Smooth muscle cell (in vitro differentiated cells): ENCODE data around the gene RADX. TPM values are rescaled to one million over a fixed set of nuclear protein-coding genes. Genes with fewer than 3 reads are reported as not detected.

Source experiments
- DNase-seq: peaks from one replicate; lab custom pipeline; 2025; ENCODE audit not compliant: unreplicated experiment; lab: John Stamatoyannopoulos, UW
- H2AFZ ChIP-seq: fragments of 200-600 bp; sonication (generic); 2 replicates; pipeline ENCODE4 v1.6.0; 2016; ENCODE audit warnings: antibody characterized with exemption, low read depth, mild to moderate bottlenecking
- H3F3A ChIP-seq: fragments of 200-600 bp; sonication (generic); 2 replicates; pipeline ENCODE4 v1.6.0; 2017; ENCODE audit warnings: antibody characterized with exemption, low read depth
- H3K27ac ChIP-seq: fragments of 200-600 bp; sonication (generic); 2 replicates; pipeline ENCODE4 v1.5.1; 2016; ENCODE audit warnings: low read depth, mild to moderate bottlenecking
- H3K27me3 ChIP-seq: fragments of 200-600 bp; sonication (generic); 2 replicates; pipeline ENCODE4 v1.6.1; 2016; ENCODE audit warnings: low read depth, mild to moderate bottlenecking
- H3K36me3 ChIP-seq: fragments of 200-600 bp; sonication (generic); 2 replicates; pipeline ENCODE4 v1.5.1; 2016; ENCODE audit warnings: low read depth
- H3K4me1 ChIP-seq: fragments of 200-600 bp; sonication (generic); 2 replicates; pipeline ENCODE4 v1.5.1; 2016; ENCODE audit warnings: low read depth
- H3K4me2 ChIP-seq: fragments of 200-600 bp; sonication (generic); 2 replicates; pipeline ENCODE4 v1.6.0; 2016; ENCODE audit warnings: mild to moderate bottlenecking
- H3K4me3 ChIP-seq: fragments of 200-600 bp; sonication (generic); 2 replicates; pipeline ENCODE4 v1.5.1; 2016; ENCODE audit warnings: mild to moderate bottlenecking
- H3K79me2 ChIP-seq: fragments of 200-600 bp; sonication (generic); 2 replicates; pipeline ENCODE4 v1.6.0; 2016; ENCODE audit warnings: low read depth, mild to moderate bottlenecking
- H3K9ac ChIP-seq: fragments of 200-600 bp; sonication (generic); 2 replicates; pipeline ENCODE4 v1.6.0; 2016; ENCODE audit warnings: low read depth
- H3K9me3 ChIP-seq: fragments of 200-600 bp; sonication (generic); replicated peaks from 2 replicates; pipeline ENCODE4 v1.5.1; 2016; ENCODE audit warnings: low read depth
- H4K20me1 ChIP-seq: fragments of 200-600 bp; sonication (generic); 2 replicates; pipeline ENCODE4 v1.6.0; 2016; ENCODE audit warnings: low read depth
- WGBS: methylation state at CpG from one replicate; pipeline ENCODE4 v1.1.7; 2016; ENCODE audit warnings: low lambda C conversion rate; 5-methylcytosine and 5-hydroxymethylcytosine counted together
- polyA plus RNA-seq: library from polyadenylated mRNA; unstranded; fragments of >200 nt; fragmentation: Nextera tagmentation; extraction: Ambion mirVana; gene quantifications from 2 replicates; pipeline ENCODE4 v1.2.1, GENCODE V29; 2016
- total RNA-seq: library from RNA; depleted of rRNA; stranded (reverse); fragments of >200 nt; gene quantifications from 2 replicates; pipeline ENCODE4 v1.2.3, GENCODE V29; 2014
- TF ChIP-seq, protein P1 (sequence below): fragments of 200-600 bp; sonication (generic); IDR thresholded peaks from 2 replicates; pipeline ENCODE4 v1.5.1; 2017; ENCODE audit warnings: borderline replicate concordance, mild to moderate bottlenecking, antibody characterized with exemption; ENCODE audit not compliant: insufficient read depth, poor library complexity, severe bottlenecking

Gene RADX, protein sequence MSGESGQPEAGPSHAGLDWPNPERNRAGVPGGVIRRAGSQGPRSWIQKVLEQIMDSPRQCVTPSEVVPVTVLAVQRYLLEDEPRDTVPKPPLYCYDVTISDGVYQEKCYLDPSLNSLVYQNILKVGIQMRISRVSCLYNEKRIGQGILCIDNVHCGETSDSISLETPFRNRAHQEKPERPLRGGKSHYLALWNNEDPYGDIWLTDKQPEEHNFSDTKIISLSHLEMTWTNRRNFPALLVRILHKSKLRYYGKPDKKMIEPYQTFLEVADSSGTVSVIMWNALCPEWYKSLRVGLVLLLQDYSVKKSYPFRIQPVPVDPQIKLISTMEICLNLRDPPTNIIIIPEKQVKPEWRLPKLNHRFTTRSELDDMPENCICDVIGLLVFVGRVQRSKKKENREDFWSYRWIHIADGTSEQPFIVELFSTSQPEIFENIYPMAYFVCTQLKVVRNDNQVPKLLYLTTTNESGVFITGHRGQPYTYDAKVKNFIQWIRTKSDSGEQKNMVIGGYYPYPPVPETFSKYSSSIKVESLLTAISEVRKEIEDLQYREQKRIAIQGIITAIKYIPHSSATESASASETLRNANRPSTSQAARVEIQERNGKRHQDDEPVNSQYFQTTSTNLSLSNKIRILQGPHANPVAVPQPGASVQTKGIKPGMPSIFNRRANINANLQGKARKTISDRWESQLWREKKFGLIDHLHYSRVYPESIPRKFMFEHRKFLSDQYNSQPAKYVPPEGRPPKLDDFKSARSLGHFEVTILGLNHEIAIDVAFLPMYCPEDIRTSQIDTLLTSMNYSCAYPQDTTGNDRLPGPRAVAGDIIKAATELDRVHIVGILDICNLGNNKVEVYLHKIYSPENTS
- total RNA-seq (3.0 and 7.2 TPM in 2 replicates), polyA plus RNA-seq (0.89 and 1.3 TPM in 2 replicates)

DNA sequence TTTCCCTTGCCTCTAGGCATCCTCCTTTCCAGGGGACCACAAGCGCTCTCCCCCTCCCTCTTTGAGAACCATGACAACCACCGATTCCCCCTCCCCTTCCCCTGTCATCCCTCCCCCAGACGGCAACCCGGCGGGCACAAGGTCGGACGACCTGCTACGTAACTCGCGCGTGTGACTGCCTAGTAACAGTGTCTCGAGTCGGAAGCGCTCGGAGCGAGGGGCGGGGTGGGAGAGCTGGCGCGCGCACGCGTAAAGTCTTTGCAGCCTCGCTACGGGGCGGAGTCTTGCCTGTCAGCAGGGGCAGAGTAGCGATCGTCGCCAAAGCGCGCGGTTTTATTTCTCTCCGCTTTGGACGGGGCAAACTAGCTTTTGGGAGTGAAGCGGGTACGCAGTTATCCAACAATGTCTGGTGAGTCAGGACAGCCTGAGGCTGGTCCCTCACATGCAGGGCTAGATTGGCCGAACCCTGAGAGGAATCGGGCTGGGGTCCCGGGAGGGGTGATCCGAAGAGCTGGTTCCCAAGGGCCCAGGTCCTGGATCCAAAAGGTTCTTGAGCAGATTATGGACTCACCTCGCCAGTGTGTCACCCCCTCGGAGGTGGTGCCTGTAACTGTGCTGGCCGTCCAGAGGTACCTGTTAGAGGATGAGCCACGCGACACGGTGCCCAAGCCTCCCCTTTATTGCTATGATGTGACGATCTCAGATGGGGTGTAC lies at the start of gene RADX:
Gene RADX, plus strand, starts transcription at position 300 of the 714 bp plus-strand sequence. Its CDS starts 103 bp downstream, at position 403.
- no peaks in the 10 kb centered on the region for H3F3A ChIP-seq
- peak within 1 kb of the TSS; percentile 81 for H2AFZ ChIP-seq
- H3K4me3 ChIP-seq, result peak within 1 kb of the TSS; percentile 58
- H3K9ac ChIP-seq, result peak within 1 kb of the TSS; percentile 51
- no peaks in the 10 kb centered on the region for H3K4me1 ChIP-seq
- no peak within 1 kb of the TSS for H3K27ac ChIP-seq
- H3K9me3 ChIP-seq, result no peaks in the 10 kb centered on the region
- no peaks in the 10 kb centered on the region for H3K79me2 ChIP-seq
- DNase-seq, result peak; percentile 27
- TF ChIP-seq, protein P1, sequence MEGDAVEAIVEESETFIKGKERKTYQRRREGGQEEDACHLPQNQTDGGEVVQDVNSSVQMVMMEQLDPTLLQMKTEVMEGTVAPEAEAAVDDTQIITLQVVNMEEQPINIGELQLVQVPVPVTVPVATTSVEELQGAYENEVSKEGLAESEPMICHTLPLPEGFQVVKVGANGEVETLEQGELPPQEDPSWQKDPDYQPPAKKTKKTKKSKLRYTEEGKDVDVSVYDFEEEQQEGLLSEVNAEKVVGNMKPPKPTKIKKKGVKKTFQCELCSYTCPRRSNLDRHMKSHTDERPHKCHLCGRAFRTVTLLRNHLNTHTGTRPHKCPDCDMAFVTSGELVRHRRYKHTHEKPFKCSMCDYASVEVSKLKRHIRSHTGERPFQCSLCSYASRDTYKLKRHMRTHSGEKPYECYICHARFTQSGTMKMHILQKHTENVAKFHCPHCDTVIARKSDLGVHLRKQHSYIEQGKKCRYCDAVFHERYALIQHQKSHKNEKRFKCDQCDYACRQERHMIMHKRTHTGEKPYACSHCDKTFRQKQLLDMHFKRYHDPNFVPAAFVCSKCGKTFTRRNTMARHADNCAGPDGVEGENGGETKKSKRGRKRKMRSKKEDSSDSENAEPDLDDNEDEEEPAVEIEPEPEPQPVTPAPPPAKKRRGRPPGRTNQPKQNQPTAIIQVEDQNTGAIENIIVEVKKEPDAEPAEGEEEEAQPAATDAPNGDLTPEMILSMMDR, result no peak
- no peaks in the 10 kb centered on the region for H3K36me3 ChIP-seq
- H3K4me2 ChIP-seq, result peak within 1 kb of the TSS; percentile 84
- 29% methylated on average over 42 of the region's 46 CpGs for WGBS
- peaks cover 4% of the 10 kb centered on the region for H3K27me3 ChIP-seq
- no peaks in the 10 kb centered on the region for H4K20me1 ChIP-seq

DNA sequence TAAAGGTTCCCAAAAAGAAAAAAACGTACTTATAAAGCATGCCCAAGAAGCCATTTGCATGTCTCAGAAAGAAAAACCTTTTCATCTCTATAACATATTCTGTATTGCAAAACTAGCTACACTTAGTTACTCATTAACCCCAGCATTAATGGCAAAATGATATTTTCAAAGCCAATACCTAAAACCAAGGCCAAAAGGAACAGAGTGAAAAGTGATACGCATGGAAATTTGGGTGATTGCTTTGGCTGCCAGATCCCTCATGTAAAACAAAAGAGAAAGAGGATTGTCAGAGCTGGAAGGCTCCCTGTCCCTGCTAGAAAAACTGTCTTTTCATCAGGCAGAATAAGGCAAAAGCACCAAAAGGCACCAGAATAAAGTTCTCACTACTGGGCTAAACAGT lies 46.8 kb upstream of the RADX start:
- no peaks in the 10 kb centered on the region for H3K27me3 ChIP-seq
- no peak for DNase-seq
- H3K79me2 ChIP-seq, result no peaks in the 10 kb centered on the region
- no peak overlapping the region for H3K4me2 ChIP-seq
- peaks cover 3% of the 10 kb centered on the region for H3K9me3 ChIP-seq
- no peaks in the 10 kb centered on the region for H3K36me3 ChIP-seq
- H3K27ac ChIP-seq, result no peak overlapping the region
- no peaks in the 10 kb centered on the region for H3K4me1 ChIP-seq
- H3K4me3 ChIP-seq, result no peak overlapping the region
- TF ChIP-seq, protein P1, result no peak
- no peak overlapping the region for H2AFZ ChIP-seq
- no peak overlapping the region for H3K9ac ChIP-seq
- H4K20me1 ChIP-seq, result no peaks in the 10 kb centered on the region
- H3F3A ChIP-seq, result no peaks in the 10 kb centered on the region
- WGBS, result 60% methylated on average over 2 of the region's 2 CpGs

DNA sequence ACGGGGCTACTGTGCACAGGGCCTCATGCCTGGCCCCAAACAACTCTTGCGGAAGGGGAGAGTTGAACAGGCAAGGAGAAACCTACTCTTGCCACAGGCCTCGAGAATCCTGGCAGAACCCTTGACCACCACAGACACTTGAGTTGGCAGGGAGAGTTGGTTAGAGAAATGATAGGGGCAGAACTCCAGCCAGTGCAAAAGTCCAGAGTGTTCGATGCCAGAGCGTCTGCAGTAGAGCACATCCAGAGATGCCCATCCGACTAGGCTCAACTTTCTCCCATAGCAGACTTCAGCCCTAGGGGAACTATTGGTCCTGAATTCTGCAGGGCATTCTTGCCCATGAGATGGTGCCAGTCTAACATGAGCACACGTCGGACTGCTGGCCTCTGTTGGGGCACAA lies 45.4 kb upstream of the RADX start:
- Histone ChIP-seq H3F3A (no peaks in the 10 kb centered on the region), H3K9me3 (peaks cover 3% of the 10 kb centered on the region), H3K79me2 (no peaks in the 10 kb centered on the region)

More for the DNA sequence above, 45.4 kb upstream of the RADX start:
- no peak overlapping the region for H2AFZ ChIP-seq
- H3K27me3 ChIP-seq, result no peaks in the 10 kb centered on the region
- no peaks in the 10 kb centered on the region for H3K4me1 ChIP-seq
- H3K36me3 ChIP-seq, result no peaks in the 10 kb centered on the region
- no peak overlapping the region for H3K9ac ChIP-seq
- H3K4me3 ChIP-seq, result no peak overlapping the region
- 78% methylated on average over 8 of the region's 8 CpGs for WGBS
- DNase-seq, result no peak
- H3K27ac ChIP-seq, result no peak overlapping the region
- TF ChIP-seq, protein P1, result no peak
- H4K20me1 ChIP-seq, result no peaks in the 10 kb centered on the region
- no peak overlapping the region for H3K4me2 ChIP-seq
